GM20000 (cell line): ENCODE results near the gene PTPRZ1.

ENCODE experiments used
- DNase-seq: peaks from one replicate; pipeline ENCODE4 v3.0.0; 2012; ENCODE audit warnings: low spot score
- TF ChIP-seq, protein P1 (sequence below): IDR thresholded peaks from 2 replicates; pipeline ENCODE4 v1.5.1; 2012; ENCODE audit warnings: mild to moderate bottlenecking, control low read depth; ENCODE audit errors: extremely low read depth, missing control alignments

Gene PTPRZ1

DNA sequence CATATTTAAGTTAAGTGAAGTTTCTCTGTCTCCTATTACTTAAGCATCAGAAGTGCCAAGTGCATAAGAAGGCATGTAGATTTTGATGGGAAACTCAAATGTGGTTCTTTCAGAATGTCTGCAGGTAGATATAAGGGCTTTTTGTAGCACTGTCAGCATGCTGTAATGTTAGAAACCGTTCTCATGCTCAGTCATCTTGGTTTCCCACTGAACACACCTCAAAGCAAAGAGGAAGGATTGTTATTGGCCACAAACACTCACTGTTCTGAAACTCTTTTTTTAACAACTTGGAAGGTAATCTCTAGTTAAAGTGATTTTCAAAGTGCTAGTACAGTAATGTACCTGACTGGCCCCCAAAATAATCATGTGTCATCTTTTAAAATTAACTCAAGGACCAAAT lies 145.1 kb downstream of the PTPRZ1 start:
- TF ChIP-seq, protein P1, sequence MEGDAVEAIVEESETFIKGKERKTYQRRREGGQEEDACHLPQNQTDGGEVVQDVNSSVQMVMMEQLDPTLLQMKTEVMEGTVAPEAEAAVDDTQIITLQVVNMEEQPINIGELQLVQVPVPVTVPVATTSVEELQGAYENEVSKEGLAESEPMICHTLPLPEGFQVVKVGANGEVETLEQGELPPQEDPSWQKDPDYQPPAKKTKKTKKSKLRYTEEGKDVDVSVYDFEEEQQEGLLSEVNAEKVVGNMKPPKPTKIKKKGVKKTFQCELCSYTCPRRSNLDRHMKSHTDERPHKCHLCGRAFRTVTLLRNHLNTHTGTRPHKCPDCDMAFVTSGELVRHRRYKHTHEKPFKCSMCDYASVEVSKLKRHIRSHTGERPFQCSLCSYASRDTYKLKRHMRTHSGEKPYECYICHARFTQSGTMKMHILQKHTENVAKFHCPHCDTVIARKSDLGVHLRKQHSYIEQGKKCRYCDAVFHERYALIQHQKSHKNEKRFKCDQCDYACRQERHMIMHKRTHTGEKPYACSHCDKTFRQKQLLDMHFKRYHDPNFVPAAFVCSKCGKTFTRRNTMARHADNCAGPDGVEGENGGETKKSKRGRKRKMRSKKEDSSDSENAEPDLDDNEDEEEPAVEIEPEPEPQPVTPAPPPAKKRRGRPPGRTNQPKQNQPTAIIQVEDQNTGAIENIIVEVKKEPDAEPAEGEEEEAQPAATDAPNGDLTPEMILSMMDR: no peak
- no peak for DNase-seq

DNA sequence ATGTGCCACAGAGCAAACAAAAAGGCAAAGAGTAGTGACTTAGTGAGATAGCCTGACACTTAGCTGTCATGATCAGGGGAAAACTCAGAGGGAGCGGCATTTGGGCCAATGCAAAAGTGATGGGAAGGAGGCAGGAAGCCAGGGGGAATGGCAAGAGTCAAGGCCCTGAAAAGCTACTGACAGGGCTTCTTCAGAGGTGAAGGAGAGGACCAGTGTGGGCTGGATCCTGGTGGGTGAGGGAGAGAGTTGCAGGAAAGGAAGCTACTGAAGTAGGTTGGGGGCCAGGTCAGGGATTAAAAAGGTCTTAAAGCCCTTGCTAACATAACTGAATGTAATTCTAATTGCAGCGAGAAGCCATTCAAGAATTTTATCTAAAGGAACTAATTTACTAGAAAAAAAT lies 154.1 kb downstream of the PTPRZ1 start:
- DNase-seq: no peak

DNA sequence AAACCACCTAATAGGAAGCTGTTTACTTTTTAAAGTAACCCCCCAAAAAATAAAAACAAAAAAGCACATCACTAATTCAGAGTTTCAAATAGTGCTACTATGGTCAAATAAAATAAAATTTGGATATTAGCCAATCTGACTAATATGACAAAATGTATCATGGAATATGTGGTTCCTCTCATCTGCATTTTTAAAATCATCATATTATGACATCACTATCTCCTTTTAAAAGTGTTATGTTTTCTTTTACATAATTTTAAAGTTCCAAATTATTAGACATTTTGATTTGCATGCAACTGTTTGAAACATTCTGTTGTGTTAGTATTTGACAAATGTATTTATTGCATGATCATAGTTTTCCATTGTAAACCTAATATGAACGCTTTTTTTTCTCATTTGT lies 160.7 kb downstream of the PTPRZ1 start:
- no peak for DNase-seq

More for the DNA sequence above, 154.1 kb downstream of the PTPRZ1 start:
- TF ChIP-seq, protein P1: no peak

DNA sequence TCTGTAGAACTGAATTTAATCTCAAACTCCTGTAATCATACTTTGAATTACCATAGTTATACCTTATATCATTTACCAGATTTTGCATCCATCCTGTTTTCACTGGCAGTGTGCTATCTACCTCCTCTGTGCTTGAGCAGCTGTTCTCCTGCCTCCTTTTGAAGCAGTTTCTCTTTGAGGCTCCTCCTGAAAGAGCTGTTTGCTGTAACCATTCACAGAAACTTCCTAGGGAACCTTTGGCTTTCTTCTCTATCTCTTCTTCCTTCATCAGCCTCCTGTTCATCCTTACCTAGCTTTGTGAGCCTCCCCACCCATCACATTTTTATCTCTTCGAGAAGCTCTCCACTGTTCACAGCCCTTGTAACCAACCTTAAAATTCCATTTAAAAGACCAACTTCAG lies 162.9 kb downstream of the PTPRZ1 start:
- DNase-seq: no peak
- TF ChIP-seq, protein P1: no peak

More for the DNA sequence above, 160.7 kb downstream of the PTPRZ1 start:
- TF ChIP-seq, protein P1: no peak

DNA sequence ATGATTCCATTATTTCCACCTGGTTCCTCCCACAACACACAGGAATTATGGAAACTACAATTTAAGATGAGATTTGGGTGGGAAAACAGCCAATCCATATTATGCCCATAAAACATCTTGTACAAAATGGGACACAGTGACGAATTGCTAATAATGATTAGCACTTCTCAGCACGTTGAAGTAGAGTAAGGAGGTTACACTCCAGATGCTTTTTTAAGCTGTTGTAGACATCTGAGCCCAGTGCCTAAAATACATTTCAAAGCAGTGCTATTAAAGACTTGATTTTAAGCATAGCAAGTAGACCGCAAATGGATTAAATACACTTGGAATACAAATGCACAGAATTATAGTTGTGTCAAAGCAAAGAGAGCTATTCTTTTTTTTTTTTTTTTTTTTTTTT lies 165.2 kb downstream of the PTPRZ1 start:
- no peak for DNase-seq
- TF ChIP-seq, protein P1: no peak

DNA sequence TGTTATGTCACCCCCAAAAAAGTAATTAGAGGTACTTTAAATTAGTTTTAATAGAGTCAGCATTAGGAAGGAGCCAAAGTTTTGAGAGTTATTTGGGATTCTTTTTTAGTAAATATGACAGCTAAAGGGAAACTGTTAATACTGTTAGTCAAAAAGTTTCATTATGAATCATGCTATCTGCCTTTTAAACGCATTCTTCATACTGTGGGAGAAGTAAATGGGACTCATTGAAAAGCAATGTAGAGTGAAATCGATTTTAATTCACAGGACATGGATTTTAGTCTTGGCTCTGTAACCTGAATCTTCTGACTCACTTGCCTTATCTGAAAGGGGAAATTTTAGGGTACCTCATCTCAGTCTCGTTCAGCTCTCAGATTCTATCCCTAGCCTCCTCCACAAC lies 165.9 kb downstream of the PTPRZ1 start:
- DNase-seq: no peak
- TF ChIP-seq, protein P1: no peak

DNA sequence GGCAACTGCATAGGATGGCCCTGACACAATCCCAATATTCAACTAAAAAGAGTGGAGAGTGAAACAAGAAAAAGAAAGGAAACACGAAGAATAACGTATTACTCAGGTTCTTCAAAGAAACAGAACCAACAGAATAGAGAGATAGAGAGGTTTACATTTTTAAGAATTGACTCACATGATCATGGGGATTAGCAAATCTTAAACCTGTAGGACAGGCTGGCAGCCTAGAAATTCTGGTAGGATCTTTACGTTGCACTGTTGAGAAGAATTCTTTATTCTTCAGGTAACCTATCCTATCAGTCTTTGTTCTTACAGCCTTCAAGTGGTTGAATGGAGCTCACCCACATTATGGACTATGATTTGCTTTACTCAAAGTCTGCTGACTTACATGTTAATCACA lies 167.2 kb downstream of the PTPRZ1 start:
- DNase-seq: no peak
- TF ChIP-seq, protein P1: no peak

DNA sequence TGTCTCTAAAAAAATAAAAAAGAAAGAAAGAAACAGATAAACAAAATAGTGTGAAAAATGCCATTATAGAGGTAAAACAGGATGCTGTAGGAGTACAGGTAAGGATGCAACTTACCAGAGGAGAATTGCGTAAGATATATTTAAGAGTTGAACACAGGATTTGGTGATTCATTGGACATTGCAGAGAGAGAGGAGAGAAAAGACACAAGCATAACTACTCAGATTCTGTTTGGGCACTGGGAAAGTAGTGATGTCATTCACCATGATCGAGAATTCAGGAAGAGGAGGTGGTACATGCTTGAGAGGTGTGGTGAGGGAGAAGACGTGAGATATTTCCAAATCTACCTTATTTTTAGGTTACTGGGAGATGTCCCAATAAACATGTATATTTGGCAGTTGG lies 173.4 kb downstream of the PTPRZ1 start:
- TF ChIP-seq, protein P1: no peak
- no peak for DNase-seq
